GM21447 (cell line): Measurements from ENCODE around the gene C10orf105.
A peak's percentile ranks its signal among the peaks of the same experiment; 100 is the strongest.

Experiments used
- ATAC-seq: cut with Tn5 transposase; IDR thresholded peaks from one replicate; pipeline ENCODE4 v1.9.1; 2021; ENCODE audit not compliant: unreplicated experiment

C10orf105 gene

GRCh38 chr10:71701496-71702132 is 18.0 kb downstream of the C10orf105 start:
- ATAC-seq, result no peak

- ATAC-seq, result no peak
Measured at GRCh38 chr10:71700731-71701368, 18.7 kb downstream of the C10orf105 start.

- ATAC-seq, result no peak
Measured at GRCh38 chr10:71698737-71699136, 20.8 kb downstream of the C10orf105 start.

GRCh38 chr10:71697938-71698709 is 21.5 kb downstream of the C10orf105 start:
- no peak for ATAC-seq

DNA sequence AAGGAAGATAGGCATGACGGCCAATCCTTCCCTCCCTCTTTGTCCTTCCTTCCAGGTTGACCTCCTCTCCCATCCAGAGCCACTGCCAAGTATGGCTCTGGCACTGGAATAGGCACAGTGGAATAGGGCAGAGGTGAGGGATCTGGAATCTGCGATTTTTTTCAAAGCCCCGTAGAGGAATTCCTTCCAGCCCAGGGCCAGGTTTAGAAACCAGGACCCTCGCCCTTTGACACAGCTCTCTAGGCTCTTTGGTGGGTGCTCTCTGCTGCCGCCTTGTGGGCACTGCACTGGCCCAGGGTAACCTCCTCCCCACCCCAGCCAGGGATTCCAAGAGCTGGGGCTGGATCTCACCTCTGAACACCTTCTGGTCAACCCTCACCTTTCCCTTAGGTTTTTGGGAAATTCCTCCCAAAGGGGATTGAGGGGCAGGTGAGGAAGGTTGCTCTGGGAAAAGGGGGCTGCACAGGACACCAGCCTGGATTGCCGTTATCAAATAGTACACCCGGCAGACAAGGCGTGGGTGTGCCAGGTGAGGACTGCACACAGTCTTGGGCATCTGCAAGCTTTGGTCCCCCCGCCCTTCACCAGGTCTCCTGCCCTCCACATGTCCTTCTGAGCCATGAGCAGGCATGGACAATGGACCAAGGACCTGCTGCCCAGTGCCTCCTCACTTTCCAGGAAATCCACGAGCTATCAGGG is 22.8 kb downstream of the C10orf105 start:
- ATAC-seq, result no peak

DNA sequence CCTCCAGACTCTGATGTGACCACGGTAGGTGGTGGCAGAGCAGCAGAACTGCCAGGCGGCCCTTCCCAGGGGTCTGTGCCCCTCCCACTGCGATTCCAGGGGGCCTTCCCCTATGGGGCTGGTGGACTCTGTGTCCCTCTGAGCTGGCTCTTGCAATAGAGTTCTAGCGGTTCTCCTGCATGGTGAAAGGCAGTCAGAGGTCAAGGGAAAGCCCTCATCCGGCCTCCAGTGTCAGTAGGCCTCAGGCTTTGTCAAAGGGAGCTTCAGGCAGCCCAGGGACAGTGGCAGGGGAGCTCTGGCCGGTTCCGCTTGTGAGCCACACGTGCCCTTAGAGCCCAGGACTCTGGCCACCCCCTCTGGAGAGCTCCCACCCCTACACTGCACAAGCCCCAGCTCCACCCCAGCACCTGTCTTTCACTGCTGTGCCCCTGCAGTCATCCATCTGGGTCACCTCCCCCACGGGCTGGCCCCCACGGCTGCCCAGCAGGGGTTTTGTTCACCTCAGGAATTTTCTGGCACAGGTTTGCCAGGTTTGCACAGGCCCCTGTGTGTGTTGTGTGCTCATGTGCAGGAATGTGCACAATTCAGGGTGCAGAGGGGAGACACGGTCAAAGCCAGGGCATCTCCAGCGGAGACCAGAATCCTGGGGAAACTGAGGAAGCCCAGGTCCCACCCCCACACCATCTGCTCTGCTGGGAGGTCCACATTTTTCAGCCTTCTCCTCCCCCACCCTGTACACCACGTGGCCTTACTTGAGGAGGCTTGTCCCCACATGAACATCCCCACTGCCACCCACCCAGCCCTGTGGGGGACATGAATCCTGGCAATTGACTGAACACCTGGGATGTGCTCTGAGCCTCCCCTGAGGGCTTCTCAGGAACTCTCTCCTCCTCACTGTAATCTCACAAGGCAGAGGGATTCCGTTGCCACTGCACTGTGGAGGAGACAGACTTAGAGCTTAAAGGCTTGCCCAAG is 23.8 kb downstream of the C10orf105 start:
- no peak for ATAC-seq

DNA sequence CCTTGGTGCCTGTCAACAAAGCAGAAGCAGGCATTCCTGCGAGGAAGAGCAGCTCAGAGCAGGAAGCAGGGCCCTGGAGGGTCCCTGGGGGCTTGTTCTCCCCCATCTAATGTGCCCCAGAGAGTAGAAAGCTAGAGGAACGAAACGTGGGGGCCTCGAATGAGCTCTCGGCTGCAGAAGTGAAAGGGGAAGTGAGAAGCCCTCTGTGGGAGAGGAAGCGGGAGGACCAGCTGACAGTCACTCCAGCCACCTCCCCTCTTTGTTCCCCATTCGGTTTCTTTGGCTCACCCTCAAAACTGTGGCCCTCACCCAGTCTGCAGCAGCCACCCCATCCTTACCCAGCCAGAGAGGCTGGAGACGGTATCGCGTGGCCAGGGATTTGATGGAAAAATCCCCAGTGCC is 25.0 kb downstream of the C10orf105 start:
- peak; percentile 88 for ATAC-seq

DNA sequence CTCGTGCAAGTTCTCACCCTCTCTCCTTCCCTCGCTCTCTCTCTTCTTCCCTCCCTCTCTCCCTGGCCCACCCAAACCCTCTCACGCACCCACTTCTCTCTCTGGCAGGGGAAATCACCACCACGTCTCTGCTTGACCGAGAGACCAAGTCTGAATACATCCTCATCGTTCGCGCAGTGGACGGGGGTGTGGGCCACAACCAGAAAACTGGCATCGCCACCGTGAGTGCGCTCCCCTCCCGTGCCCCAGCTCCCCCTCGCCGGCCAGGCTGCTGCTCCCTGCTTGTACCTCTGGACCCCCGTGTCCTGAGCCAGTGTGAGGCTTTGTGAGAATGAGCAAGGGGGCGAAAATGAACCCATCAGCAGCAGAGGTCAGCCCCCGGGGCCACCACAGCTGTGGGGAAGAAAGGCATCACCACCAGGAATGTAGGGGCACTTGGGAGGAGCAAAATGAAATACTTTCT is 25.5 kb downstream of the C10orf105 start:
- ATAC-seq, result peak; percentile 7

DNA sequence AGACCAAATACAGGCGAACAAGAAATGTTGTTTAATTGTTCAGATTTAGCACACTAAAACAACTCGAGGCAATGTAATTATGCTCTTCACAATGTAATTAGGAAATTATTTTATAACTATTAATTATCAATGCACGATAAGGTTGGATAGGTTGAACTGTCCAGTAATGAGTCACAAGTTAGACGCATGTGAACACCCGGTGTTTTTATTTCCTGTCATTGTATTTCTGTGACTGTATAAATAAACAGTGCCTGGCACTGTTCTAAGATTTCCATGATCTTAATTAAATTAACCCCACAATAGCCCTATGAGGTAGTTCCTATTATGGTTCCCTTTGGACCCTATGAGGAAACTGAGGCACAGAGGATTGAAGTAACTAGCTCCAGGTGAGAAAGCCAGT is 26.2 kb downstream of the C10orf105 start:
- ATAC-seq, result no peak

GRCh38 chr10:71692598-71693306 is 26.8 kb downstream of the C10orf105 start:
- no peak for ATAC-seq

- ATAC-seq, result no peak
Measured at GRCh38 chr10:71691405-71691804, 28.2 kb downstream of the C10orf105 start.

DNA sequence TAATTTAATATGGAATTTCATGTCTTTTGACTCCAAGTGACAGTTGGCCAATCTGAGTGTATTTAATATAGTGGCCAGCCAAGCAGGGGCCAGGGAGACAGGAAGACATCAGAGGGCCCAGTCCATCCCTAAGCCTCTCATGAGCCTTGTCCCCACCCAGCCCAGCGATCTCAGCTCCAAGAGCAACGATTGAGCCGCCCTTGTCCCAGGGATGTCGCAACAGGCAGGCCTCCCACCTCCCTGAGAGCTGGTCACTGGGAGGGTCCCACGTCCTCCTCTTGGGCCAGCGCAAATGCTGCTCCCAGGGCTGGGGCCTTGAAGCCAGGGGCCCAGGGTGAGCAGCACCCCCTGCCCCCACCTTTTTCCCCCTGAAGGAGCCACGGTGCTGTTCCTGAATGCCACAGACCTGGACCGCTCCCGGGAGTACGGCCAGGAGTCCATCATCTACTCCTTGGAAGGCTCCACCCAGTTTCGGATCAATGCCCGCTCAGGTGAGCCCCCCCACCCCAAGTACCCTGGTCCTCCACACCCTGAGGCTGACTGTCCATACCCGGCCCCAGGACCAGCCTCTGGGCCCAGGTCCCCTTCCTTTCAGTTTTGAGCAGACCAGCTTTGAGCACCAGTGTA is 29.4 kb downstream of the C10orf105 start:
- ATAC-seq, result no peak

DNA sequence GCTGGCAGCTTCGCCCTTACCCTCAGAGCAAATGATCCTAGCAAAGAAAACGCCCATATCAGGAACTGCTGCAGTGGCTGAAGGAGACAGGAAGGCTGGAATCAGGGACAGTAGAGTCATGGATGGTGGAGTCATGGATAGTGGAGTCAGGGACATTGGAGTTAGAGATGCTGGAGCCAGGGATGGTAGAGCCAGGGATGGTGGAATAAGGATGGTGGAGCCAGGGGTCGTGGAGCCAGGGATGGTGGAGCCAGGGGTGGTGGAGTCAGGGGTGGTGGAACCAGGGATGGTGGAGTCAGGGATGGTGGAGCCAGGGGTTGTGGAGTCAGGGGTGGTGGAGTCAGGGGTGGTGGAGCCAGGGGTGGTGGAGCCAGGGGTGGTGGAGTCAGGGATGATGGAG is 31.3 kb downstream of the C10orf105 start:
- ATAC-seq, result no peak

DNA sequence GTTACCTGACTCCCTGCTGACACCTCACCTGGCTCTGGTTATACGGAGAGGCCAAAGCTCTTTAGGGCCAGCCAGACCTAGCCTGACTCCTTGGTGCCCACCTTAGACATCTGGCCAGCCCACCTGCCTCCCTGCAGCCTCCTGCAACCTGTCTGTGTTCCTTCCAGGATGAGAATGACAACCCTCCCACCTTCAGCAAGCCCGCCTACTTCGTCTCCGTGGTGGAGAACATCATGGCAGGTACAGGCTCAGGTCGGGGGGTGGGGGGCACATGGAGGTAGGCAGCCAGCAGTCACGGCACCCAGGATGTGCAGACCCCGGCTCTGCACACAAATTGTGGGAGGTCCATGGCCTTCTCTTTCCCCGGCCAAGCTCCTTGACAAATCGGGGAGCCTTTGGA is 32.1 kb downstream of the C10orf105 start:
- ATAC-seq, result no peak

DNA sequence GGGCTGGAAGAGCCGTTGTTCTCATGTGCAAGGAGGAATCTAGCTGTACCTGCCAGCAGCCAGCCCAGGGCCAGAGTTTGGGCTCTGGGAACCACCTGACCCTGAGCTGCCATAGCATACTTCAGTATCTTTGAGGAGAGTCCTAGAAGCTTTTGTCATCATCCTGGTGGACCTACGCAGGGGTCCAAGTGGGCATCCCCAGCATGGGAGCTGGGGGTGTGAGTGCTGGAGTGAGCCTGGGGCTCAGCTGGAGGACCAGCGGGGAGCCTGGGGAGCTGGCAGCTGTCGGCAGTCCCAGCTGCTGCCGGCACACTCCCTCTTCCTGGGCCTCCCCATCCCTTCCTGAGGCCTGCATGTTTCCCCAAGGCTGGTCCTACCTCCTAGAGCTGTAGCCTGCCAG is 32.5 kb downstream of the C10orf105 start:
- ATAC-seq, result no peak

DNA sequence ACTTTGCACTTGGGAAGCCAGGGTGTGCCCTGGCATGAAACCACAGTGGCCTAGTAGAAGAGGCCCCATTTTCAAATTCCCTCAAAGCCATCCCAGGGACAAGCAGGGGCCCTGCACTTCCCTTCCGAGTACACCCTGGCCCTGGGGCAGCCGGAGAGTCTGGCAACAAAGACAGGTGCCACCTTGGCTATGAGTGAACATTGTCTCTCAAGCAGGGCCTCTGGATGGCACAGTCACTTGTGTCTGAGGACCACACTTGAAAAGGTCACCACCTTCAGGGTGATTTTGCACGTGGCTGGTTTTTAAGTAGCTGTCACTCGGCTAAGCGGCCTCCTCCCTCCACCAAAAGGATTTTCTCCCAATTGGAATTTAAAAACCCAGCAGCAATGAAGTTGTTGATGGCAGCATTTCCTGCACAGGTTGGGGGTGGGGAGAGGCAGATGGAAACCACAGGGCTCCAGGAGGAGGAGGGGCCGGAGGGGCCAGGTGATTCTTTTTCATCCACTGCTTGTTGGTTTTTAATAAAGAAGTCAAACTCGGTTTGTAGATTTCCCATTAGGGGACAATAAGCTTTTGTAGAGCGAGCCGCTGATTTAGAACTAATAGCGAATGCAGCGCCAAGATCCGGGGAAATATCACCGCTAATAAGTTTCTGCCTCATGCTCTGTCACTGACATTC is 33.9 kb downstream of the C10orf105 start:
- no peak for ATAC-seq

- ATAC-seq, result no peak
Measured at GRCh38 chr10:71684356-71685173, 35.0 kb downstream of the C10orf105 start.

GRCh38 chr10:71683301-71683700 is 36.3 kb downstream of the C10orf105 start:
- no peak for ATAC-seq
